NCI-H460 (cell line): Measurements from ENCODE around the gene OR4S1. TPM values are rescaled to one million over a fixed set of nuclear protein-coding genes. Genes with fewer than 3 reads are reported as not detected.
"Not testable (repeated sequence)": the region's sequence is repeated elsewhere in the genome, so short reads cannot be mapped to it uniquely, and the experiment has no call there.

Experiments
- DNase-seq: peaks from one replicate; pipeline ENCODE4 v3.0.0-alpha.2; 2016; ENCODE audit warnings: low read depth; ENCODE audit errors: extremely low read depth
- polyA plus RNA-seq: library from polyadenylated mRNA; depleted of rRNA; stranded (reverse); fragments of >200 nt; gene quantifications from 2 replicates; pipeline ENCODE4 v1.2.3, GENCODE V29; 2014; cell fraction: nucleus; rRNA removed
- total RNA-seq: library from RNA; depleted of rRNA; stranded (reverse); fragments of >200 nt; shearing (Covaris generic); gene quantifications from 2 replicates; pipeline ENCODE4 v1.2.3, GENCODE V29; 2014; rRNA removed

OR4S1 gene
- total RNA-seq: not detected in 2 replicates
- not detected in 2 replicates for polyA plus RNA-seq

DNA sequence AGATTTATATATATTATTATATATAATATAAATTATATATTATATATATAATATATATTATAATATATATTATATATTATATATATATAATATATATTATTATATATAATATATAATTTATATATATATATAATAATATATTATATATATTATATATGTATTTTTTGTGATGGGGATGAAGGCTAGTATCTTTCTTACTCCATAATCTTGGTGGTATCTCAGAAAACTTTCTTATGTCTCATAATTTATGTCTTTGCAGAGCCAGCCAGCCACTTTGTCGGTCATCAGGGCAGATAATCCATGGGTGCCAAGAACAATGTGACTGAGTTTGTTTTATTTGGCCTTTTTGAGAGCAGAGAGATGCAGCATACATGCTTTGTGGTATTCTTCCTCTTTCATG is at the start of gene OR4S1:
TSS of gene OR4S1 (plus strand) at position 301 of the 400 bp plus-strand sequence. CDS start at position 301, 0 bp downstream.
- no peak for DNase-seq

DNA sequence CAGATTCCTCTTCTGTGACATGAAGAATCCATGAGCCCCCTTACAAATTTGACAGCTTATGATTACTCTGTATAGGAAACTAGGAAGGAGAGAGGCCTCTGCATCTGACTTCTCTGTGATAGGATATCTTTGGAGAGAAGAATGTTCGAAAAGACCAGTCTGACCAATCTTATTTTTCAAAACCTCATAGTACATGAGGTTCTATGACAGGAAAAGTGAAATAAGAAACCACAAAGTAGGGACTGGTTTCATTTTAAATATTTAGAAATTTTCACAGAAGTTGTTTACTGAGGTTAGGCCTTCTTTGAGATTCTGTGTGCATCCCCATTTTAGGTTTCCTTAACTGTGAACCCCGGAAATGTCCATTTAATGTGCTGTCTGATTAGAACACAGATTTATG is 44.4 kb upstream of the OR4S1 start:
- no peak for DNase-seq

DNA sequence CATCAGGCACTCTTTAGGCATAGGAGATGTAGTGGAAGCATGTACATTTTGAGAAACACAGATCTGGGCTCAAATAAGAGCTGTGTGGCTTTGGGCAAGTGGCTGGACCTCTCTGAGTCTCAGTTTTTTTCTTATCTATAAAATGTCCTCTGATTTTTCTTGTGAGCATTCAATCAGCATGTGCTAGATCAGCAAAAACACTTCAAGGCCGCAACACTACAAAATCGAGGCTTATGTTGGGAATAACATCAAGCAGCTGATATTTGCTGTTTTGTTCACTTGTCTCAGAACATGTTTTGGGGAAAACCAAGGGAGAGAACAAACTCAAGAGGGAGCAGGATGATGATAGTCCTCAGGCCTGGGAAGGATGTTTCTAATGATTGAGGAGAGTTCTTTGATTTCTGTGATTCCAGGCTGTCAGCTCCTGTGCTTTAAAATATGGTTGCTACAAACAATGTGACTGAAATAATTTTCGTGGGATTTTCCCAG is 42.6 kb upstream of the OR4S1 start, which contains the start of gene OR4X1:
TSS of gene OR4X1 (plus strand) at position 439 of the 489 bp plus-strand sequence. CDS start at position 439, 0 bp downstream.
- no peak for DNase-seq

GRCh38 chr11:48270621-48271020 is 35.4 kb upstream of the OR4S1 start:
- DNase-seq: no peak

GRCh38 chr11:48272606-48273005 is 33.4 kb upstream of the OR4S1 start:
- DNase-seq: no peak

GRCh38 chr11:48307760-48308386 is 1.9 kb downstream of the OR4S1 start:
- peak; percentile 55 for DNase-seq

DNA sequence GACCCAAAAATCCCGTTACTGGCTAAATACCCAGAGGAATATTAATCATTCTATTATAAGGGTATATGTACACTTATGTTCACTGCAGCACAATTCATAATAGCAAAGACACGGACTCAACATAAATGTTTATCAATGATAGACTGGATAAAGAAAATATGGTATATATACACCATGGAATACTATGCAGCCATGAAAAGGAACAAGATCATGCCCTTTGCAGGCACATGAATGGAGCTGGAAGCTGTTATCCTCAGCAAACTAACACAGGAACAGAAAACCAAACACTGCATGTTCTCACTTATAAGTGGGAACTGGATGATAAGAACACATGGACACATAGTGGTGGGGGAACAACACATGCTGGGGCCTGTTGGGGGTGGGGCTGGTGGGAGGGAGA is 7.6 kb downstream of the OR4S1 start:
- DNase-seq: not testable (repeated sequence)

DNA sequence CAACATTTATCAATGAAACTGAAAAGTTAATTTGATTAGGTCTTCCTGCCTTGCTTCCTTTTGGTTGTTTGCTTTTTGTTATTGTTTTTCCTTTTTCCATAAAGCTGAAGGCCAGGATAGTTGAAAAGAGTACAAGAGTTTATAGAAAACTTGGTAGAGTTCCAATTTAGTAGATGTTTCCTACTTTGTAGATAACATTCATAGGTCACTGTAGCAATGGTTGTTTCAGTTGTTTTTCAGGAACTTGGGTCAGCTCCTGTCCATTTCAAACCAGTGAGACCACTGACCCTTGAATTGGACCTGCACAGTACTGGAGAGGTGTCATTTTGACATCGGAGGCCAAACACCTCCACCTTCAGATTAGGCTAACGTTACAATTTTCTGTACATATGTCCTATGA is 13.8 kb downstream of the OR4S1 start:
- not testable (repeated sequence) for DNase-seq

DNA sequence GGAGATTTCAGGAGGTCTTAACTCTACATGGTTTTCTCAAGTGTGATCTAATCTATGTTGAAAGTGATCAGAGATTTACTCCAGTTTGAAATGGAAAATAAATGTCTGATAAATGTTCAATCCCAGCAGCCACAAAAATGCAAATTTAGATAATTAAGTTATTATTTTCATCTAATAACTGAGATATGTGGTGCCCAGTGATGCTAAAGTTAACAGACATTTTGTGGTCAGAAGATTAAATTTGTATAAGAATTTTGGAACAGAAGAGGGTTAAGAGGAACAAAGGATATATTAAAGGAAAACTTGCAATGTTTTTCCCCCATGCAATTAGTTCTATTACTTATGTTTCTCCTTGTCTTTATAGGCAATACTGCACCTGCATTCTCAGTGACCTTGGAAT is 18.6 kb downstream of the OR4S1 start, which contains the start of gene OR4C3:
TSS of gene OR4C3 (plus strand) at position 301 of the 400 bp plus-strand sequence. CDS start 102 bp downstream, outside the sequence.
- DNase-seq: not testable (repeated sequence)

DNA sequence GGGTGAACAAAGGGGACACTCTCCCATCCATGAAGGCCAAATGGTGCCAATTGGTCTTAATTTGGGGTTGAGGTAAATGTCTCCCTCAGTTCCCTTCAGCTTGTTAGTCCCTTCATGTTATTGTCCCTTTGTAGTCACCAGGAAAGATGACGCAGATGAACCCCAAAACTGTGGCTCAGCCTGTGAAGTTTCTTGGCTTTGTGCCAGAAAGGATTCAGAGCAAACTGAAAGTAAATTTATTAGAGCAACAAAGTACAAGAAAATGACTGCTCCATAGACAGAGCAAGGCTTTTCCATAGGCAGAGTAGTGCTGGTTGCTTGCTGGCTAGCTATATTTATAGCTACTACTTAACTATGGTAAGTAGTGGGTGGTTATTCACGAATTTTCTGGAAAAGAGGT is 35.4 kb downstream of the OR4S1 start:
- no peak for DNase-seq

DNA sequence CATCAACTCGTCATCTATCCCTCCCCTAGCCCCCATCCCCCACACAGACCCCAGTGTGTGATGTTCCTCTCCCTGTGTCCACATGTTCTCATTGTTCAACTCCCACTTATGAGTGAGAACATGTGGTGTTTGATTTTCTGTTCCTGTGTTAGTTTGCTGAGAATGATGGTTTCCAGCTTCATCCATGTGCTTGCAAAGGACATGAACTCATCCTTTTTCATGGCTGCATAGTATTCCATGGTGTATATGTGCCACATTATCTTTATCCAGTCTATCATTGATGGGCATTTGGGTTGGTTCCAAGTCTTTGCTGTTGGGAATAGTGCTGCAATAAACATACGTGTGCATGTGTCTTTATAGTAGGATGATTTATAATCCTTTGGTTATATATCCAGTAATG is 36.5 kb downstream of the OR4S1 start:
- DNase-seq: not testable (repeated sequence)

DNA sequence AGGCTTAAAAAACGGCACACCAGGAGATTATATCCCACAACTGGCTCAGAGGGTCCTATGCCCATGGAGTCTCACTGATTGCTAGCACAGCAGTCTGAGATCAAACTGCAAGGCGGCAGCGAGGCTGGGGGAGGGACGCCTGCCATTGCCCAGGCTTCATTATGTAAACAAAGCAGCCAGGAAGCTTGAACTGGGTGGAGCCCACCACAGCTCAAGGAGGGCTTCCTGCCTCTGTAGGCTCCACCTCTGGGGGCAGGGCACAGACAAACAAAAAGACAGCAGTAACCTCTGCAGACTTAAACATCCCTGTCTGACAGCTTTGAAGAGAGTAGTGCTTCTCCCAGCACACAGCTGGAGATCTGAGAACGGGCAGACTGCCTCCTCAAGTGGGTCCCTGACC is 40.3 kb downstream of the OR4S1 start:
- DNase-seq: not testable (repeated sequence)

DNA sequence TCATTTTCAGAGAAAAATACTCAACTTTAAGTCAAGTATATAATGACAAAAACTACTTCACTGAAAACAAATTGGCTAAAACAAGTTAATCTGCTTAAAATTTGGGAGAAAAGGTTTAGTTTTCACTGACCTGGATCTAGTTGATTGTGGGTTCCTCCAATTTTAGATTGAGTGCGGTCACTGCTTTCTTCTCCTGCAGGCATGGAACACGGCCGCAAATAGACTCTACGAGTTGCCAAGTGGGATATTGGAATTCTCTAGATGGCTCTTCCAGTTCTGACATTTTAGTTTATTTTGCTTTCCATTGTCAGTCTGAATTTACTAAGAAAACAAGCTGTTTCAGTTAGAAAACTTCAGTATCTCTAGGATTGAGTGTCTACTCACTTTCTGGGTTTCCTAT is 48.0 kb downstream of the OR4S1 start:
- no peak for DNase-seq

DNA sequence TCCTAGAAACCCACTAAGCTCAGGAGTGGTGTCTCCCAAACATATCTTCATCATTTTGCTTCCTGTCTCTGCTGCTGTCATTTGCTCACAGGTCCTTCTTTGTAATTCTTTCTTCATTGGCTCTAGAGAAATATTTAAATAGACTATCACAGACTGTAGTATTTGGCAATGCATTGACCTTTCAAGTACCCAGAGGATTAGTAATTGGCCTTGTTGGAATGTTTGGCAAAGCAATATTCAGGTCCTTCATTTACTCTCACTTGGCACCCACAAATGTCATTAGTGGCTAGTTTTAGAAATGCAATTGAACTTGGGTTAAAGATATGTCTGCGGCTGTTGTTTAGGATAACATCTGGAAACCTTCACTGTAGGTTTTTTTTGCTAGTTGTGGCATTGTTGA is 48.7 kb downstream of the OR4S1 start:
- no peak for DNase-seq

Other genes starting within 250 kb of the OR4S1 start
- gene OR4B1, start 89.4 kb upstream of the OR4S1 start, total RNA-seq: not detected in 2 replicates
- not detected in 2 replicates for gene OR4X2, start 61.1 kb upstream of the OR4S1 start, total RNA-seq
- not detected in 2 replicates for gene OR4X1, start 42.4 kb upstream of the OR4S1 start, total RNA-seq
- gene OR4C3, start 18.7 kb downstream of the OR4S1 start, total RNA-seq: not detected in 2 replicates
- not detected in 2 replicates for gene OR4C5, start 60.2 kb downstream of the OR4S1 start, total RNA-seq
- gene OR4A47, start 182.6 kb downstream of the OR4S1 start, total RNA-seq: not detected in 2 replicates